Measurements from ENCODE around the gene FTO.

The FTO gene

GRCh38 chr16:53816211-53816836 is 112.4 kb downstream of the FTO start:
- no peaks in the 10 kb centered on the region for H3F3A ChIP-seq (ENCODE audit: insufficient read depth)
- no peaks in the 10 kb centered on the region for H3K9me3 ChIP-seq (ENCODE audit: insufficient read depth, low read length)
- H4K20me1 ChIP-seq (ENCODE audit: low read depth, low read length), result no peaks in the 10 kb centered on the region
- H3K9me2 ChIP-seq (replicated peaks; ENCODE audit: insufficient read depth, low read length), result no peaks in the 10 kb centered on the region
- no peaks in the 10 kb centered on the region for H3K79me2 ChIP-seq (ENCODE audit: insufficient read depth, low read length)
- no peak overlapping the region for H3K9ac ChIP-seq (ENCODE audit: low read length)
- no peak overlapping the region for H2AFZ ChIP-seq (ENCODE audit: low read depth, low read length, severe bottlenecking)
- no peak overlapping the region for H3K27ac ChIP-seq (ENCODE audit: low read depth, low read length)
- no peaks in the 10 kb centered on the region for H3K27me3 ChIP-seq (ENCODE audit: low read length)
- no peaks in the 10 kb centered on the region for H3K36me3 ChIP-seq (ENCODE audit: low read length)
- H3K4me2 ChIP-seq (ENCODE audit: low read depth, low read length, poor library complexity, severe bottlenecking), result no peak overlapping the region
- H3K4me3 ChIP-seq (ENCODE audit: insufficient read depth, low read length, poor library complexity, severe bottlenecking), result no peak overlapping the region
- no peak for TF ChIP-seq EZH2phosphoT487 (conservative IDR thresholded peaks at IDR 0.05; ENCODE audit: low read length)
- TF ChIP-seq CTCF (IDR thresholded peaks at IDR 0.05; ENCODE audit: insufficient read depth, low read length, poor library complexity, severe bottlenecking), result no peak

- H2AFZ ChIP-seq (ENCODE audit: low read depth, low read length, severe bottlenecking), result no peak overlapping the region
- H3K36me3 ChIP-seq (ENCODE audit: low read length), result no peaks in the 10 kb centered on the region
- no peak for TF ChIP-seq CTCF (IDR thresholded peaks at IDR 0.05; ENCODE audit: insufficient read depth, low read length, poor library complexity, severe bottlenecking)
- H3K27me3 ChIP-seq (ENCODE audit: low read length), result no peaks in the 10 kb centered on the region
- H3K27ac ChIP-seq (ENCODE audit: low read depth, low read length), result no peak overlapping the region
- H3K79me2 ChIP-seq (ENCODE audit: insufficient read depth, low read length), result no peaks in the 10 kb centered on the region
- H3K4me2 ChIP-seq (ENCODE audit: low read depth, low read length, poor library complexity, severe bottlenecking), result no peak overlapping the region
- no peaks in the 10 kb centered on the region for H4K20me1 ChIP-seq (ENCODE audit: low read depth, low read length)
- no peaks in the 10 kb centered on the region for H3K9me3 ChIP-seq (ENCODE audit: insufficient read depth, low read length)
- no peak overlapping the region for H3K4me3 ChIP-seq (ENCODE audit: insufficient read depth, low read length, poor library complexity, severe bottlenecking)
- no peak overlapping the region for H3K9ac ChIP-seq (ENCODE audit: low read length)
- no peaks in the 10 kb centered on the region for H3K9me2 ChIP-seq (replicated peaks; ENCODE audit: insufficient read depth, low read length)
- H3F3A ChIP-seq (ENCODE audit: insufficient read depth), result no peaks in the 10 kb centered on the region
These were observed 113.3 kb downstream of the FTO start for GRCh38 chr16:53817117-53817755.

GRCh38 chr16:53817812-53818550 is 114.0 kb downstream of the FTO start:
- H3K27me3 ChIP-seq (ENCODE audit: low read length), result no peaks in the 10 kb centered on the region
- no peak overlapping the region for H3K4me2 ChIP-seq (ENCODE audit: low read depth, low read length, poor library complexity, severe bottlenecking)
- H4K20me1 ChIP-seq (ENCODE audit: low read depth, low read length), result no peaks in the 10 kb centered on the region
- no peak overlapping the region for H2AFZ ChIP-seq (ENCODE audit: low read depth, low read length, severe bottlenecking)
- H3K4me3 ChIP-seq (ENCODE audit: insufficient read depth, low read length, poor library complexity, severe bottlenecking), result no peak overlapping the region
- H3K9me3 ChIP-seq (ENCODE audit: insufficient read depth, low read length), result no peaks in the 10 kb centered on the region
- H3K9me2 ChIP-seq (replicated peaks; ENCODE audit: insufficient read depth, low read length), result no peaks in the 10 kb centered on the region
- TF ChIP-seq CTCF (IDR thresholded peaks at IDR 0.05; ENCODE audit: insufficient read depth, low read length, poor library complexity, severe bottlenecking), result no peak
- TF ChIP-seq EZH2phosphoT487 (conservative IDR thresholded peaks at IDR 0.05; ENCODE audit: low read length), result no peak
- no peak overlapping the region for H3K9ac ChIP-seq (ENCODE audit: low read length)
- H3K27ac ChIP-seq (ENCODE audit: low read depth, low read length), result no peak overlapping the region
- H3F3A ChIP-seq (ENCODE audit: insufficient read depth), result no peaks in the 10 kb centered on the region
- no peaks in the 10 kb centered on the region for H3K36me3 ChIP-seq (ENCODE audit: low read length)
- no peaks in the 10 kb centered on the region for H3K79me2 ChIP-seq (ENCODE audit: insufficient read depth, low read length)
